Measurements from ENCODE around the gene TPP2.

Gene TPP2

DNA sequence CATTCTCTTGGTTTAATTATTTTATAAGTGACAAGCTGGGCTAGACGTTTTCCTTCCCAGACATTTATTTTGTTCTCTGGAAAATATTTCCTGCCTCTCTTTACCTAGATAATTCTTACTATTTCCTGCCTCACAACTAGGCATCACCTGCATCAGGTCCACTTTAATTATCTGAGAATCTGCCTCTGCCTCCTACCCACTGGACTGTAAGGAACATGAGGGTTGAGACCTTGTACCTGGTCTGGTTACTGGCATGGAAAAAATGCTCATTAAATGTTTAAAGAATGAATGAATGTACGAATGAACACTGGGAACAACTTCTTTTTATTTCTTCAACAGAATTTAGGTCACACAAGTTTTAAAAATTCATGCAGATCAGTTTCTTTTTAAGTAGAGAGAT is 111.4 kb downstream of the TPP2 start:
- ChIA-PET POLR2A (no interaction called here), CTCF (interaction anchor here (1.0 kb wide), 1 partner anchor 9 kb away, joined by 3 read pairs; no protein-coding TSS in a partner anchor)
- H3K27ac ChIP-seq (ENCODE audit: insufficient read depth in 1 of 2, low read depth in 1 of 2, low read length in 2 of 2, poor library complexity in 1 of 2, severe bottlenecking in 2 of 2): no peak overlapping the region

DNA sequence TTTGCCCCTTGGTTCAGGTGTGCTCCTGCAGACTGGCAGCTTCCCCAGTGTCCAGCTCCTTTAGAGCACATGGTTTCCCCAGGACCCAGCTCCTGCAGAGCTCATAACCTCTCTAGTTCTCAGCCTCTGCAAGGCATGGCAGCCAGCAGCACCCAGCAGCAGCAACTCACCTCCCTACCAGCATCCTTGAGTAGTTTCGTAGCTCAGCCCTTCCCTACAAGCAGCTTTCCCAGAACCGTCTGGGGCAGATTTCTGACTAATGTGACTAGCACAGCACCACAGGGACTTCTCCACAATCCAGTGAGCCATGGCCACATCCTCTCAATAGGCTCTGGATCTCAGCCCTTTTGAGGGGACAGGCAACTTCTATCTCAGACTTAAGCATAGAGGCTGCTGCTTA is 112.2 kb downstream of the TPP2 start:
- ChIA-PET CTCF (no interaction called here), POLR2A (no interaction called here)
- WGBS (ENCODE audit: insufficient coverage): 100% methylated on average over 2 of the region's 2 CpGs
- H3K4me3 ChIP-seq (ENCODE audit: control insufficient read depth in 1 of 7, extremely low read depth in 1 of 7, insufficient read depth in 4 of 7, low read depth in 2 of 7, low read length in 6 of 7): no peak overlapping the region
- H3K36me3 ChIP-seq (ENCODE audit: control insufficient read depth in 4 of 4, insufficient read depth in 4 of 4, low read length in 3 of 4): no peaks in the 10 kb centered on the region
- no peaks in the 10 kb centered on the region for H3K27me3 ChIP-seq (replicated peaks in 2 of 5; ENCODE audit: control insufficient read depth in 4 of 5, insufficient read depth in 5 of 5, low read length in 4 of 5)
- H3K27ac ChIP-seq (ENCODE audit: insufficient read depth in 1 of 2, low read depth in 1 of 2, low read length in 2 of 2, poor library complexity in 1 of 2, severe bottlenecking in 2 of 2): no peak overlapping the region
- no peaks in the 10 kb centered on the region for H3K4me1 ChIP-seq (ENCODE audit: control extremely low read depth in 1 of 4, control insufficient read depth in 4 of 4, insufficient read depth in 4 of 4, low read length in 3 of 4)
- H3K9me3 ChIP-seq (ENCODE audit: control extremely low read depth in 1 of 5, control insufficient read depth in 4 of 5, insufficient read depth in 2 of 5, low read depth in 1 of 5, low read length in 4 of 5): peaks cover 0 to 8% (median 3%) of the 10 kb centered on the region in 5 experiments
- no peak for DNase-seq

More for the DNA sequence above, 111.4 kb downstream of the TPP2 start:
- H3K4me1 ChIP-seq (ENCODE audit: control extremely low read depth in 1 of 4, control insufficient read depth in 4 of 4, insufficient read depth in 4 of 4, low read length in 3 of 4): no peaks in the 10 kb centered on the region
- peaks cover 0 to 8% (median 3%) of the 10 kb centered on the region in 5 experiments for H3K9me3 ChIP-seq (ENCODE audit: control extremely low read depth in 1 of 5, control insufficient read depth in 4 of 5, insufficient read depth in 2 of 5, low read depth in 1 of 5, low read length in 4 of 5)
- H3K4me3 ChIP-seq (ENCODE audit: control insufficient read depth in 1 of 7, extremely low read depth in 1 of 7, insufficient read depth in 4 of 7, low read depth in 2 of 7, low read length in 6 of 7): no peak overlapping the region
- WGBS (ENCODE audit: insufficient coverage): 80% methylated on average over 1 of the region's 2 CpGs
- no peaks in the 10 kb centered on the region for H3K27me3 ChIP-seq (replicated peaks in 2 of 5; ENCODE audit: control insufficient read depth in 4 of 5, insufficient read depth in 5 of 5, low read length in 4 of 5)
- no peaks in the 10 kb centered on the region for H3K36me3 ChIP-seq (ENCODE audit: control insufficient read depth in 4 of 4, insufficient read depth in 4 of 4, low read length in 3 of 4)
- no peak for DNase-seq

DNA sequence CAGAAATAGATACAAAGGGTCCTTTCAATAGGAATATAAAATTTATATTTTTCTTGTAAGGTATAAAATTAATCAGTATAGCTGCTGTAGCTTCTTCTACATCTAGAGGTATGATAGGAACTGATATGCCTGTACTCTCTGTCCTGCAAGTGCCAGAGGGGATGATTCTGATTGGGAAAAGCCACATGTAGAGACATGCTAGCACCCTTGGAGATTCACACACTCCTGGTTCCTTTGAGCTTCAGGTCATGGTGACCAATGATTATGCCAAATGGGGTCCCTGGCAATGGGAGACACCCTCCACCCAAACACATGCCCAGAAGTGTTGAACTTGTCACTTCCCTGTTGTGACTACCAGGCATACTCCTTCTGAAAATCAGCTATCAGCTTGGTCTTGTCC is 112.8 kb downstream of the TPP2 start:
- CTCF ChIA-PET: interaction anchor here (1.3 kb wide), 1 partner anchor 13 kb away, joined by 3 read pairs; no protein-coding TSS in a partner anchor
- no peaks in the 10 kb centered on the region for H3K27me3 ChIP-seq (replicated peaks in 2 of 5; ENCODE audit: control insufficient read depth in 4 of 5, insufficient read depth in 5 of 5, low read length in 4 of 5)
- POLR2A ChIA-PET: no interaction called here
- DNase-seq: no peak
- peaks cover 0 to 8% (median 3%) of the 10 kb centered on the region in 5 experiments for H3K9me3 ChIP-seq (ENCODE audit: control extremely low read depth in 1 of 5, control insufficient read depth in 4 of 5, insufficient read depth in 2 of 5, low read depth in 1 of 5, low read length in 4 of 5)
- H3K4me3 ChIP-seq (ENCODE audit: control insufficient read depth in 1 of 7, extremely low read depth in 1 of 7, insufficient read depth in 4 of 7, low read depth in 2 of 7, low read length in 6 of 7): no peak overlapping the region
- H3K27ac ChIP-seq (ENCODE audit: insufficient read depth in 1 of 2, low read depth in 1 of 2, low read length in 2 of 2, poor library complexity in 1 of 2, severe bottlenecking in 2 of 2): no peak overlapping the region
- no peaks in the 10 kb centered on the region for H3K36me3 ChIP-seq (ENCODE audit: control insufficient read depth in 4 of 4, insufficient read depth in 4 of 4, low read length in 3 of 4)
- H3K4me1 ChIP-seq (ENCODE audit: control extremely low read depth in 1 of 4, control insufficient read depth in 4 of 4, insufficient read depth in 4 of 4, low read length in 3 of 4): no peaks in the 10 kb centered on the region

DNA sequence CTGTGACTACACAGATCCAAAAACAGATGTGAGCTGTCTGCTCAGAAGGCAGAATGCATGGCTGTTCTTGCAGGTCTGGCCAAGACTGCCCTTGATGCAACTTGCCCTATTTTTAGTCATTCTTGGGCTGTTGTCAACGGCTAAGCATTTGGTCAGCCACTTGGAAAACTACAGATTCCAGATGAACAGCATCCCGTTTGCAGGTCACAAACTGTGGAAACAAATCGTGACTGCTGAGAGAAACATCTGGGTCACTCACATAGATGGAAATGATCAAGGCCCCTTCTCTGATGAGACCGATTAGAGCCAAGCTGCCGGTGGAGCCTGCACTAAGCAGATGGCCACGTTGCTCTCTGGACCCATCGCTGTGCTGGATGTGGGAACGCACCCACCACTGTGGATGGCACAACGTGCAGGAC is 113.5 kb downstream of the TPP2 start:
- ChIA-PET POLR2A (no interaction called here), CTCF (interaction anchor here (1.3 kb wide), 1 partner anchor 12 kb away, joined by 3 read pairs; no protein-coding TSS in a partner anchor)
- Histone ChIP-seq H3K27ac (ENCODE audit: insufficient read depth in 1 of 2, low read depth in 1 of 2, low read length in 2 of 2, poor library complexity in 1 of 2, severe bottlenecking in 2 of 2) (no peak overlapping the region), H3K4me3 (ENCODE audit: control insufficient read depth in 1 of 7, extremely low read depth in 1 of 7, insufficient read depth in 4 of 7, low read depth in 2 of 7, low read length in 6 of 7) (no peak overlapping the region), H3K4me1 (ENCODE audit: control extremely low read depth in 1 of 4, control insufficient read depth in 4 of 4, insufficient read depth in 4 of 4, low read length in 3 of 4) (no peaks in the 10 kb centered on the region), H3K9me3 (ENCODE audit: control extremely low read depth in 1 of 5, control insufficient read depth in 4 of 5, insufficient read depth in 2 of 5, low read depth in 1 of 5, low read length in 4 of 5) (peaks cover 0 to 8% (median 3%) of the 10 kb centered on the region in 5 experiments), H3K36me3 (ENCODE audit: control insufficient read depth in 4 of 4, insufficient read depth in 4 of 4, low read length in 3 of 4) (no peaks in the 10 kb centered on the region), H3K27me3 (replicated peaks in 2 of 5; ENCODE audit: control insufficient read depth in 4 of 5, insufficient read depth in 5 of 5, low read length in 4 of 5) (no peaks in the 10 kb centered on the region)
- DNase-seq: no peak
- 95% methylated on average over 9 of the region's 9 CpGs for WGBS (ENCODE audit: insufficient coverage)

DNA sequence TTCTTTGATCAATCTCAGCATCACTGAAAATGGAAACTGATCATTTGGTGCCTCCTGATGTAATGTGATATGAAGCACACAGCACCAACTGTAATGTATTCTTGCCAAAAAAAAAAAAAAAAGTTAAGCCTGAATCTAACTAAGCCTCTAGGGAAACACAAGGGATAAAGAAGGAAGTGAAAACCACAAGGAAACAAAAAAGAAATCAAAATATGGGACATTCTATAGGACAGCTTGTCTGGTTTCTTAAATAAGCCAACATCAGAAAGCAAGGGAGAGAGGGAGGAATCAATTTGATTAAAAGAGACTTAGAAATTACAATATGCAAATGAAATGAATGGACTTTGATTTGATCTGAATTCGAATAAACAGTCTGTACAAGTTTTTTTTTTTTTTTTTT is 118.7 kb downstream of the TPP2 start:
- ChIA-PET CTCF (interaction anchor here (0.7 kb wide), 1 partner anchor 84 kb away, joined by 3 read pairs; the partner anchor contains the start of genes BIVM and POGLUT2), POLR2A (no interaction called here)
- no peaks in the 10 kb centered on the region for H3K4me1 ChIP-seq (ENCODE audit: control extremely low read depth in 1 of 4, control insufficient read depth in 4 of 4, insufficient read depth in 4 of 4, low read length in 3 of 4)
- WGBS (ENCODE audit: insufficient coverage): no CpG with 5 or more reads among the region's 1 CpG
- no peak overlapping the region for H3K27ac ChIP-seq (ENCODE audit: insufficient read depth in 1 of 2, low read depth in 1 of 2, low read length in 2 of 2, poor library complexity in 1 of 2, severe bottlenecking in 2 of 2)
- no peak overlapping the region for H3K4me3 ChIP-seq (ENCODE audit: control insufficient read depth in 1 of 7, extremely low read depth in 1 of 7, insufficient read depth in 4 of 7, low read depth in 2 of 7, low read length in 6 of 7)
- H3K27me3 ChIP-seq (replicated peaks in 2 of 5; ENCODE audit: control insufficient read depth in 4 of 5, insufficient read depth in 5 of 5, low read length in 4 of 5): no peaks in the 10 kb centered on the region
- no peak for DNase-seq
- H3K9me3 ChIP-seq (ENCODE audit: control extremely low read depth in 1 of 5, control insufficient read depth in 4 of 5, insufficient read depth in 2 of 5, low read depth in 1 of 5, low read length in 4 of 5): peaks cover 0 to 2% (median 0%) of the 10 kb centered on the region in 5 experiments
- H3K36me3 ChIP-seq (ENCODE audit: control insufficient read depth in 4 of 4, insufficient read depth in 4 of 4, low read length in 3 of 4): no peaks in the 10 kb centered on the region

DNA sequence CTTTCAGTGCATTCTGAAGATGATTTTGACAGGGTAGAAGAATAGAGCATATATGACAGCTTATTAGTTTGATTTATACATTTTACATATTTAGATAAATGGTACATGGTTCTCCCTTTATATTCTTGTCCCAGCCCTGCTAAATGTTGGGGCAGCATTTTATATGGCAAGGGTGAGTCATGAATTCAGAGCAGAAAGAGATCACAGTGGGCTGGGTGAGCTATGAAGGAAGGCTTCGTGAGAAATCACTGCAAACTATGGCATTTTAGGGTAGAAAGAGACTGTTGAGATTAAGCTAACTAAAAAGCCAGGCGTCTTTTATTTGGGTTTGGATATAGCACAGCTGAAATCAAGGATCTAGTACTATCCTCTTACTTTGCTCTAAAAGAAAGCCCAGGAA is 122.0 kb downstream of the TPP2 start:
- DNase-seq: no peak

DNA sequence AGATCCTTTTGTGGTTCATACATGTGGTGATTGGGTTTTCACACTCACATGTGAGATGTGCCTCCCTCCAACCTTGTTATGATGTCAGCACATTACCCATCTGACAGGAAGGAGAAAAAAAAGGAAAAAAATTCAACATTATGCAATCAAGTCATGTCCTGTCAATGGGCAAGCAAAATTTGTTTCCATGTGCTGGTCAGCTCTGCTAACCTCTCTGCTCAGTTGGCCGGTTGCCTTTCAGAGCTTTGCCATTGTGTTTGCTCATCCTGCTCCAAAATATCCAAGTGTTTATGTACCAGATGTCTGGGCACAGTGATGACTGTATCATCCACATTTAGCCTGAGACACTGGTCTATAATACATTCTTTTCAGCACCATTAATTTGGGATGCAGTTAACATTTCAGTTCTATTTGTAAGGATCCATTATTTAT is 125.0 kb downstream of the TPP2 start:
- Histone ChIP-seq H3K36me3 (ENCODE audit: control insufficient read depth in 4 of 4, insufficient read depth in 4 of 4, low read length in 3 of 4) (no peaks in the 10 kb centered on the region), H3K4me1 (ENCODE audit: control extremely low read depth in 1 of 4, control insufficient read depth in 4 of 4, insufficient read depth in 4 of 4, low read length in 3 of 4) (no peaks in the 10 kb centered on the region), H3K4me3 (ENCODE audit: control insufficient read depth in 1 of 7, extremely low read depth in 1 of 7, insufficient read depth in 4 of 7, low read depth in 2 of 7, low read length in 6 of 7) (no peak overlapping the region), H3K9me3 (ENCODE audit: control extremely low read depth in 1 of 5, control insufficient read depth in 4 of 5, insufficient read depth in 2 of 5, low read depth in 1 of 5, low read length in 4 of 5) (no peaks in the 10 kb centered on the region), H3K27ac (ENCODE audit: insufficient read depth in 1 of 2, low read depth in 1 of 2, low read length in 2 of 2, poor library complexity in 1 of 2, severe bottlenecking in 2 of 2) (no peak overlapping the region), H3K27me3 (replicated peaks in 2 of 5; ENCODE audit: control insufficient read depth in 4 of 5, insufficient read depth in 5 of 5, low read length in 4 of 5) (no peaks in the 10 kb centered on the region)
- WGBS (ENCODE audit: insufficient coverage): 100% methylated on average over 1 of the region's 1 CpG
- CTCF ChIA-PET: interaction anchor here (0.6 to 1.1 kb wide), 3 partner anchors 12 to 1565 kb away, joined by 3 read pairs; no protein-coding TSS in a partner anchor
- POLR2A ChIA-PET: no interaction called here
- no peak for DNase-seq

More for the DNA sequence above, 122.0 kb downstream of the TPP2 start:
- WGBS (ENCODE audit: insufficient coverage): 80% methylated on average over 2 of the region's 2 CpGs
- CTCF ChIA-PET: interaction anchor here (0.6 to 1.6 kb wide), 3 partner anchors 82 to 139 kb away, joined by 3 read pairs; no protein-coding TSS in a partner anchor
- no peaks in the 10 kb centered on the region for H3K4me1 ChIP-seq (ENCODE audit: control extremely low read depth in 1 of 4, control insufficient read depth in 4 of 4, insufficient read depth in 4 of 4, low read length in 3 of 4)
- H3K4me3 ChIP-seq (ENCODE audit: control insufficient read depth in 1 of 7, extremely low read depth in 1 of 7, insufficient read depth in 4 of 7, low read depth in 2 of 7, low read length in 6 of 7): no peak overlapping the region
- H3K9me3 ChIP-seq (ENCODE audit: control extremely low read depth in 1 of 5, control insufficient read depth in 4 of 5, insufficient read depth in 2 of 5, low read depth in 1 of 5, low read length in 4 of 5): peaks cover 0 to 2% (median 0%) of the 10 kb centered on the region in 5 experiments
- no peak overlapping the region for H3K27ac ChIP-seq (ENCODE audit: insufficient read depth in 1 of 2, low read depth in 1 of 2, low read length in 2 of 2, poor library complexity in 1 of 2, severe bottlenecking in 2 of 2)
- H3K36me3 ChIP-seq (ENCODE audit: control insufficient read depth in 4 of 4, insufficient read depth in 4 of 4, low read length in 3 of 4): no peaks in the 10 kb centered on the region
- POLR2A ChIA-PET: no interaction called here
- H3K27me3 ChIP-seq (replicated peaks in 2 of 5; ENCODE audit: control insufficient read depth in 4 of 5, insufficient read depth in 5 of 5, low read length in 4 of 5): no peaks in the 10 kb centered on the region

All from common myeloid progenitor, CD34-positive (primary cell).